Measurements from ENCODE around the gene ZNF280C. TPM values are rescaled to one million over a fixed set of nuclear protein-coding genes. Genes with fewer than 3 reads are reported as not detected.

Gene ZNF280C
- total RNA-seq, 1 donor from 2014 or later = 7.4 TPM

DNA sequence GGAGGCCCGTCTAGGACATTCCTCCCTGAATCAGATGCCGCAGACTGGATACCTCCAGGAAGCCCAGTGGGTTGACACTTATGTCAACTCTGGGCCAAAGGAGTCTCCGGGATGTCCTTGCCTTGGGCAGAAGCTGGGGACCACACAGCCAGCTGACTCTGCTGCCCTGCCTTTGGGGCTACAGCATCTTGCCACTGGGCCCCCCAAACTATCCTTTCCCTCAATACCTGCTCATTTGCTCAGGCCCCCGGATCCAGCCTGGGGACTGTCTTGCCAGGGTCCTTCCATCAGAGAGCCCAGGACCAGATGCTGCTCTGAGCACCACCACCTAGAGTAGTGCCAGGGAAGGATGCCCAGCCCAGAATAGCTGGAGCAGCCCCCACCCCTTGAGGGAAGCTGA is 77.9 kb downstream of the ZNF280C start:
- H3K36me3 Mint-ChIP-seq (ENCODE audit: low read depth, unreplicated experiment) = no peaks in the 10 kb centered on the region
- H3K4me3 Mint-ChIP-seq (ENCODE audit: unreplicated experiment) = no peak overlapping the region
- TF ChIP-seq, protein P1, sequence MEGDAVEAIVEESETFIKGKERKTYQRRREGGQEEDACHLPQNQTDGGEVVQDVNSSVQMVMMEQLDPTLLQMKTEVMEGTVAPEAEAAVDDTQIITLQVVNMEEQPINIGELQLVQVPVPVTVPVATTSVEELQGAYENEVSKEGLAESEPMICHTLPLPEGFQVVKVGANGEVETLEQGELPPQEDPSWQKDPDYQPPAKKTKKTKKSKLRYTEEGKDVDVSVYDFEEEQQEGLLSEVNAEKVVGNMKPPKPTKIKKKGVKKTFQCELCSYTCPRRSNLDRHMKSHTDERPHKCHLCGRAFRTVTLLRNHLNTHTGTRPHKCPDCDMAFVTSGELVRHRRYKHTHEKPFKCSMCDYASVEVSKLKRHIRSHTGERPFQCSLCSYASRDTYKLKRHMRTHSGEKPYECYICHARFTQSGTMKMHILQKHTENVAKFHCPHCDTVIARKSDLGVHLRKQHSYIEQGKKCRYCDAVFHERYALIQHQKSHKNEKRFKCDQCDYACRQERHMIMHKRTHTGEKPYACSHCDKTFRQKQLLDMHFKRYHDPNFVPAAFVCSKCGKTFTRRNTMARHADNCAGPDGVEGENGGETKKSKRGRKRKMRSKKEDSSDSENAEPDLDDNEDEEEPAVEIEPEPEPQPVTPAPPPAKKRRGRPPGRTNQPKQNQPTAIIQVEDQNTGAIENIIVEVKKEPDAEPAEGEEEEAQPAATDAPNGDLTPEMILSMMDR (IDR thresholded peaks at IDR 0.05; ENCODE audit: unreplicated experiment) = no peak
- H3K27me3 Mint-ChIP-seq (ENCODE audit: unreplicated experiment) = peaks cover 1% of the 10 kb centered on the region
- no peak overlapping the region for H3K27ac Mint-ChIP-seq (ENCODE audit: unreplicated experiment)
- H3K4me1 Mint-ChIP-seq (ENCODE audit: unreplicated experiment) = no peaks in the 10 kb centered on the region
- no peak for DNase-seq (ENCODE audit: low spot score)
- H3K9me3 Mint-ChIP-seq (ENCODE audit: unreplicated experiment) = no peaks in the 10 kb centered on the region

DNA sequence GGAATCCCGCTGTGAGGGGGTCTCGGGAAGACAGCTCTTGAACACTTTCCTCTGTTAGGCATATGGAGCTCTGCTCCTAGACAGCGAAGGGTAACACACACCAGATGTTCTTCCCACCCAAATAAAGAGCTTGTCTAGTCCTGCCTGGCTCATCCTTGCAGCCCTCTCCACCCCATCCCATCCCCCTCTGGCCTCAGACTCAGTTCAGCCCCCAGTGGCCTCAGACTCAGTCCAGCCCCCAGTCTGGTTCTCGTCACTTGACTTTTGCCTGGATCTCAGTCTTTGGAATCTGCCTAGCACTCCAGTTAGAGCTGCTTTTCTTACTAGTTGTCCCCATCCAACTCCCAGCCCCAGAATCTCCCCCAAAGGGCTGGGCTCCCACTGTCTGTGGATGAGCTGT is 82.0 kb downstream of the ZNF280C start:
- no peaks in the 10 kb centered on the region for H3K36me3 Mint-ChIP-seq (ENCODE audit: low read depth, unreplicated experiment)
- H3K27me3 Mint-ChIP-seq (ENCODE audit: unreplicated experiment) = peaks cover 2% of the 10 kb centered on the region
- no peaks in the 10 kb centered on the region for H3K9me3 Mint-ChIP-seq (ENCODE audit: unreplicated experiment)
- no peak overlapping the region for H3K27ac Mint-ChIP-seq (ENCODE audit: unreplicated experiment)
- no peak for DNase-seq (ENCODE audit: low spot score)
- peaks cover 3% of the 10 kb centered on the region for H3K4me1 Mint-ChIP-seq (ENCODE audit: unreplicated experiment)
- H3K4me3 Mint-ChIP-seq (ENCODE audit: unreplicated experiment) = no peak overlapping the region
- TF ChIP-seq, protein P1 (IDR thresholded peaks at IDR 0.05; ENCODE audit: unreplicated experiment) = no peak

DNA sequence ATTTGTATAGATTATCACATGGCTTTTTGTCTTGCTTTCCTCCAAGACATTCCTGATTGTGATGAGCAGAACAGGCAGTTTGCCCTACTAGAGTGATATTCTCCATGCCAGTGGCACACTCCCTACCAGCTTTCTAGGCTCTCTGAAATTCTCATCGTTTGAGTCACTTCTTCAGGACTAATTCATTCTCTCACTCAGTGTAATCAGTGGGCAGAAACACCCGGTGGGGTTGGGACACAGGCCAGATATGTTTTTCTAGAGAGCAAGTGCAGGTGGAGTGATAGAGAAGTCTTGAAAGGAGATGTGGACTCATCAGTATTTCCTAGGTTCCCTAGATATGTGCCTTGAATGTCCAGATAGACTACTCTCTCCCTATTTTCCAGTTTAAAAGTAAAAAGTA is 83.8 kb downstream of the ZNF280C start:
- Mint-ChIP-seq H3K27me3 (ENCODE audit: unreplicated experiment) (peaks cover 2% of the 10 kb centered on the region), H3K27ac (ENCODE audit: unreplicated experiment) (no peak overlapping the region), H3K9me3 (ENCODE audit: unreplicated experiment) (no peaks in the 10 kb centered on the region), H3K4me1 (ENCODE audit: unreplicated experiment) (peaks cover 4% of the 10 kb centered on the region), H3K4me3 (ENCODE audit: unreplicated experiment) (no peak overlapping the region), H3K36me3 (ENCODE audit: low read depth, unreplicated experiment) (peaks cover 1% of the 10 kb centered on the region)
- TF ChIP-seq, protein P1 (IDR thresholded peaks at IDR 0.05; ENCODE audit: unreplicated experiment) = no peak
- no peak for DNase-seq (ENCODE audit: low spot score)

DNA sequence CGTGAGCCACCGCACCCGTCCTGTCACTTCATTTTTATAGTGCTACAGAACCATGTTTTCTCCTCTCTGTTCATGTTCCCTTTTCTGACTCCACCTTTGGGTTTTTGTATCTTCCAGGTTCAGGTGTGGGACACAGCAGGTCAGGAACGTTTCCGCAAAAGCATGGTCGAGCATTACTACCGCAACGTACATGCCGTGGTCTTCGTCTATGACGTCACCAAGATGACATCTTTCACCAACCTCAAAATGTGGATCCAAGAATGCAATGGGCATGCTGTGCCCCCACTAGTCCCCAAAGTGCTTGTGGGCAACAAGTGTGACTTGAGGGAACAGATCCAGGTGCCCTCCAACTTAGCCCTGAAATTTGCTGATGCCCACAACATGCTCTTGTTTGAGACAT is 84.5 kb downstream of the ZNF280C start:
- Mint-ChIP-seq H3K9me3 (ENCODE audit: unreplicated experiment) (no peaks in the 10 kb centered on the region), H3K4me1 (ENCODE audit: unreplicated experiment) (peaks cover 7% of the 10 kb centered on the region), H3K36me3 (ENCODE audit: low read depth, unreplicated experiment) (peaks cover 4% of the 10 kb centered on the region), H3K27ac (ENCODE audit: unreplicated experiment) (no peak overlapping the region), H3K27me3 (ENCODE audit: unreplicated experiment) (peaks cover 2% of the 10 kb centered on the region), H3K4me3 (ENCODE audit: unreplicated experiment) (no peak overlapping the region)
- TF ChIP-seq, protein P1 (IDR thresholded peaks at IDR 0.05; ENCODE audit: unreplicated experiment) = no peak
- no peak for DNase-seq (ENCODE audit: low spot score)

DNA sequence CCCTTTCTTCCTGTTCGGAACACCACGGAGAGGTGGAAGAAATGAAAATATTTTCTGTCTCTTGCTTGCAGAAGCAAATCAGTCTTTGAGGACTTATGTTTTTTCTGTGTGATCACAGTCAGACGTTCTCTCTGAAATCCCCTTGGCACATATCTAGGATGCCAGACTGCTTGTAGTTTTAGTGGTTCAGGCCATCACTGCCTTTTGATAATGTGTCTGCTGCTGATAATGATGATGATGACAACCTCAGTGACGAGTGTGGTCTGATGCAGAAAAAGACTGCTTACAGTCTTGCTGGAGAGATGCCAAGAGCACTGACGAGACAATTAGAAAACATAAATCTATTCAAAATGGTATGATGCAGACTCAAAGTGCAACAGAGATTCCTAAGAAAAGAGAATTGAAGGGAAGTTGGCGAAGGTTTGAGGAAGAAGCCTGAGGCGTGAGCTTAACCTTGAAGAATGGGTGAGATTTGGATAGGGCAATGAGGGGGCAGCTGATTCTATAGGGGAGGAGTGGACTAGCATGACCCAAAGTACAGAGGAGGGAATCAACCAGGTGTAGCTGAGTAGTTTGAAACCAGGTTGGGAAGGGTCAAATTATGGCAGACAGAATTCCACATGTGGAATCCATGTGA is 89.0 kb downstream of the ZNF280C start:
- Mint-ChIP-seq H3K27me3 (ENCODE audit: unreplicated experiment) (no peaks in the 10 kb centered on the region), H3K27ac (ENCODE audit: unreplicated experiment) (no peak overlapping the region), H3K36me3 (ENCODE audit: low read depth, unreplicated experiment) (peaks cover 4% of the 10 kb centered on the region), H3K4me1 (ENCODE audit: unreplicated experiment) (peaks cover 16% of the 10 kb centered on the region), H3K4me3 (ENCODE audit: unreplicated experiment) (no peak overlapping the region), H3K9me3 (ENCODE audit: unreplicated experiment) (no peaks in the 10 kb centered on the region)
- TF ChIP-seq, protein P1 (IDR thresholded peaks at IDR 0.05; ENCODE audit: unreplicated experiment) = no peak
- no peak for DNase-seq (ENCODE audit: low spot score)

Measured in endothelial cell (in vitro differentiated cells).